H1 (cell line): Measurements from ENCODE around the gene DOCK9. TPM values are rescaled to one million over a fixed set of nuclear protein-coding genes. Genes with fewer than 3 reads are reported as not detected.

Experiments
- CTCF ChIA-PET: fragments of 300-600 bp; sonication (Branson Sonifier 250); formaldehyde crosslinking; loops from one replicate; lab custom pipeline; 2021; ENCODE audit not compliant: partially characterized antibody; lab: Charles Lee
- POLR2A ChIA-PET: fragments of 300-600 bp; sonication (Branson Sonifier 250); formaldehyde crosslinking; loops from one replicate; lab custom pipeline; 2021; ENCODE audit warnings: inconsistent platforms; ENCODE audit not compliant: partially characterized antibody; lab: Charles Lee
- DNase-seq, 2 experiments: peaks; one replicate each; pipeline versions ENCODE4 v3.0.0 to v3.0.0-alpha.2; 2010 to 2022; ENCODE audit warnings: low spot score in 2 of 2, low read depth in 1 of 2, mixed read lengths in 1 of 2
- FAIRE-seq: peaks from 2 replicates; lab custom pipeline; 2011; peaks lifted over from hg19 to GRCh38; lab: Jason Lieb, UNC
- H2AFZ ChIP-seq: 2 replicates; pipeline ENCODE4 v1.8.1; 2012; ENCODE audit warnings: low read length, inconsistent platforms
- H2AK5ac ChIP-seq: 2 replicates; pipeline ENCODE4 v1.6.1; 2013; ENCODE audit warnings: low read depth, low read length
- H2BK120ac ChIP-seq: replicated peaks from 2 replicates; pipeline ENCODE3; 2013; ENCODE audit warnings: low read depth, low read length, inconsistent platforms
- H2BK12ac ChIP-seq: 2 replicates; pipeline ENCODE4 v1.6.1; 2013; ENCODE audit warnings: low read depth, low read length
- H2BK15ac ChIP-seq: 2 replicates; pipeline ENCODE4 v1.6.1; 2013; ENCODE audit warnings: low read length
- H2BK20ac ChIP-seq: 2 replicates; pipeline ENCODE4 v1.6.1; 2013; ENCODE audit warnings: low read length
- H2BK5ac ChIP-seq: 2 replicates; pipeline ENCODE4 v1.6.1; 2013; ENCODE audit warnings: low read depth, low read length
- H3K14ac ChIP-seq: 2 replicates; pipeline ENCODE4 v1.6.1; 2013; ENCODE audit warnings: inconsistent platforms; ENCODE audit not compliant: insufficient read length
- H3K18ac ChIP-seq: 2 replicates; pipeline ENCODE4 v1.6.1; 2013; ENCODE audit warnings: low read length; ENCODE audit errors: extremely low read depth
- H3K23ac ChIP-seq: 2 replicates; pipeline ENCODE4 v1.6.1; 2013; ENCODE audit warnings: inconsistent platforms; ENCODE audit not compliant: insufficient read length
- H3K23me2 ChIP-seq: 2 replicates; pipeline ENCODE4 v1.6.1; 2013; ENCODE audit warnings: low read depth, low read length
- H3K27ac ChIP-seq: 2 replicates; pipeline ENCODE4 v1.6.1; 2011; ENCODE audit warnings: low read depth, low read length, inconsistent platforms
- H3K27me3 ChIP-seq, 4 experiments: replicated peaks in 1 of 4; 1 replicate in 1 of 4; 2 replicates in 3 of 4; pipeline versions ENCODE4 v1.6.1 to v1.8.1; 2011 to 2013; ENCODE audit warnings: low read length in 3 of 4, mild to moderate bottlenecking in 3 of 4, inconsistent platforms in 2 of 4, mixed read lengths in 2 of 4, moderate library complexity in 1 of 4; ENCODE audit not compliant: control insufficient read depth in 3 of 4, insufficient read depth in 3 of 4; ENCODE audit errors: extremely low read depth in 1 of 4
- H3K36me3 ChIP-seq, 4 experiments: 2 replicates each; pipeline versions ENCODE4 v1.6.1 to v1.8.1; 2011 to 2013; ENCODE audit warnings: mild to moderate bottlenecking in 4 of 4, low read length in 3 of 4, moderate library complexity in 2 of 4, control low read depth in 1 of 4, inconsistent platforms in 1 of 4; ENCODE audit not compliant: insufficient read depth in 4 of 4, control insufficient read depth in 2 of 4
- H3K4ac ChIP-seq: replicated peaks from 2 replicates; pipeline ENCODE3; 2013; ENCODE audit warnings: low read length, low read depth, mixed read lengths, inconsistent platforms; ENCODE audit not compliant: insufficient read length
- H3K4me1 ChIP-seq, 4 experiments: replicated peaks in 1 of 4; 1 replicate in 1 of 4; 2 replicates in 3 of 4; pipeline versions ENCODE4 v1.6.1 to v1.8.1; 2011 to 2013; ENCODE audit warnings: low read length in 3 of 4, inconsistent platforms in 2 of 4, mixed read lengths in 1 of 4; ENCODE audit not compliant: insufficient read depth in 4 of 4, control insufficient read depth in 3 of 4
- H3K4me2 ChIP-seq, 2 experiments: 2 replicates each; pipeline versions ENCODE4 v1.6.1 to v1.8.1; 2011 to 2013; ENCODE audit warnings: low read depth in 2 of 2, low read length in 2 of 2, control low read depth in 1 of 2, inconsistent platforms in 1 of 2, mild to moderate bottlenecking in 1 of 2; ENCODE audit not compliant: insufficient read depth in 1 of 2
- H3K4me3 ChIP-seq, 4 experiments: fragments of 200-600, 300-600 bp in 1 of 4; sonication (generic), shearing (Covaris generic), sonication (Bioruptor Twin) in 1 of 4; 2 replicates each; pipeline versions ENCODE4 v1.5.1 to v1.8.1; 2011 to 2016; ENCODE audit warnings: low read length in 4 of 4, low read depth in 3 of 4, control low read depth in 2 of 4, inconsistent platforms in 2 of 4, mild to moderate bottlenecking in 2 of 4, mixed read lengths in 1 of 4, moderate library complexity in 1 of 4; ENCODE audit not compliant: insufficient read depth in 2 of 4; ENCODE audit errors: extremely low read depth in 1 of 4
- H3K56ac ChIP-seq: replicated peaks from 2 replicates; pipeline ENCODE3; 2013; ENCODE audit warnings: low read depth, mild to moderate bottlenecking, mixed read lengths, low read length, inconsistent platforms; ENCODE audit not compliant: insufficient read length
- H3K79me1 ChIP-seq: 2 replicates; pipeline ENCODE4 v1.6.1; 2013; ENCODE audit warnings: low read depth, low read length, control low read depth
- H3K79me2 ChIP-seq, 2 experiments: 2 replicates each; pipeline versions ENCODE4 v1.6.1 to v1.8.1; 2012 to 2013; ENCODE audit warnings: low read length in 2 of 2, mild to moderate bottlenecking in 2 of 2, inconsistent platforms in 1 of 2; ENCODE audit not compliant: insufficient read depth in 2 of 2, control insufficient read depth in 1 of 2
- H3K9ac ChIP-seq, 4 experiments: replicated peaks in 1 of 4; 1 replicate in 1 of 4; 2 replicates in 3 of 4; pipeline versions ENCODE4 v1.6.1 to v1.8.1; 2011 to 2013; ENCODE audit warnings: low read depth in 3 of 4, low read length in 3 of 4, control low read depth in 2 of 4, mild to moderate bottlenecking in 2 of 4, moderate library complexity in 2 of 4, inconsistent platforms in 1 of 4; ENCODE audit errors: extremely low read depth in 1 of 4
- H3K9me3 ChIP-seq, 2 experiments: 2 replicates each; pipeline versions ENCODE4 v1.6.1 to v1.8.1; 2012 to 2013; ENCODE audit warnings: mild to moderate bottlenecking in 2 of 2, moderate library complexity in 2 of 2, control low read depth in 1 of 2, inconsistent platforms in 1 of 2, low read depth in 1 of 2, low read length in 1 of 2, mixed read lengths in 1 of 2; ENCODE audit not compliant: insufficient read depth in 2 of 2
- H4K20me1 ChIP-seq, 2 experiments: replicated peaks in 1 of 2; 2 replicates each; pipeline versions ENCODE3 to v1.8.1; 2011 to 2013; ENCODE audit warnings: inconsistent platforms in 2 of 2, low read length in 2 of 2, mild to moderate bottlenecking in 1 of 2; ENCODE audit not compliant: insufficient read depth in 2 of 2, control insufficient read depth in 1 of 2
- H4K5ac ChIP-seq: 2 replicates; pipeline ENCODE4 v1.6.1; 2013; ENCODE audit warnings: low read length, low read depth, mixed read lengths, inconsistent platforms; ENCODE audit not compliant: insufficient read length
- H4K8ac ChIP-seq: 2 replicates; pipeline ENCODE4 v1.8.0; 2013; ENCODE audit warnings: mild to moderate bottlenecking, moderate library complexity, low read length, inconsistent platforms; ENCODE audit not compliant: insufficient read depth; ENCODE audit errors: extremely low read depth
- H4K91ac ChIP-seq: replicated peaks from 2 replicates; pipeline ENCODE3; 2013; ENCODE audit warnings: low read length, mixed read lengths, inconsistent platforms; ENCODE audit not compliant: insufficient read length
- ATF3 ChIP-seq: IDR thresholded peaks from 2 replicates; pipeline ENCODE4 v1.6.1; 2011; ENCODE audit warnings: low read depth, mild to moderate bottlenecking, low read length; ENCODE audit not compliant: insufficient read depth
- BACH1 ChIP-seq: IDR thresholded peaks from 2 replicates; pipeline ENCODE4 v1.6.1; 2012; ENCODE audit warnings: low read length, improper control_type of control experiment
- CTBP2 ChIP-seq: IDR thresholded peaks from 2 replicates; pipeline ENCODE4 v1.7.0; 2011; ENCODE audit warnings: borderline replicate concordance, mild to moderate bottlenecking, moderate library complexity, mixed read lengths, low read length; ENCODE audit not compliant: insufficient read depth, insufficient read length
- GTF2F1 ChIP-seq: IDR thresholded peaks from 2 replicates; pipeline ENCODE4 v1.6.1; 2012; ENCODE audit warnings: low read depth, low read length, improper control_type of control experiment, borderline replicate concordance
- WGBS, 2 experiments: shearing (Covaris generic) in 1 of 2; methylation state at CpG; one replicate each; pipeline versions ENCODE4 v1.1.6 to v1.1.7; 2013 to 2015; ENCODE audit warnings: low lambda C conversion rate in 2 of 2, mixed read lengths in 2 of 2, inconsistent platforms in 1 of 2, low coverage in 1 of 2, missing lambda C conversion rate in 1 of 2; ENCODE audit not compliant: insufficient replicate concordance in 2 of 2, insufficient coverage in 1 of 2, insufficient read length in 1 of 2; ENCODE audit errors: extremely low coverage in 1 of 2, missing lambda C conversion rate in 1 of 2; 5-methylcytosine and 5-hydroxymethylcytosine counted together
- polyA plus RNA-seq, 7 experiments: library from polyadenylated mRNA; depleted of rRNA in 3 of 7; stranded (reverse) in 5 of 7; unstranded in 2 of 7; fragments of >200 nt in 5 of 7; fragments of 200-250 nt in 2 of 7; gene quantifications; 1 replicate in 5 of 7; 2 replicates in 1 of 7; 4 replicates in 1 of 7; pipeline versions ENCODE4 v1.2.1 to v1.2.3, GENCODE V29; 2011 to 2013; ENCODE audit warnings: missing spikeins in 2 of 7, mixed read lengths in 2 of 7
- total RNA-seq: library from RNA; stranded (reverse); fragmentation: NEBNext Ultra II Directional; extraction: Animal tissue kit (Norgen Biotek cat#: 25700); gene quantifications from 2 replicates; pipeline ENCODE4 v1.2.1, GENCODE V29; 2021

The DOCK9 gene
- total and polyA plus RNA-seq, 2 of the 8 experiments (the other 6 are each of a cell fraction or from before 2014, with no cell fraction given) = 21.6 to 31.5 TPM

- Histone ChIP-seq H3K79me2 (no peaks in the 10 kb centered on the region), H2BK15ac (no peak overlapping the region), H3K27me3 (no peaks in the 10 kb centered on the region), H2BK12ac (no peak overlapping the region), H4K20me1 (no peaks in the 10 kb centered on the region), H3K4me1 (peaks cover 0 to 2% (median under 1%) of the 10 kb centered on the region in 4 experiments; a peak in 3 of 7 replicates), H3K79me1 (no peaks in the 10 kb centered on the region), H3K36me3 (no peaks in the 10 kb centered on the region), H3K4ac (no peak overlapping the region), H4K5ac (no peak overlapping the region), H2AK5ac (no peak overlapping the region), H4K8ac (no peak overlapping the region), H3K14ac (no peak overlapping the region), H3K56ac (no peak overlapping the region), H2BK120ac (no peak overlapping the region), H3K23me2 (no peaks in the 10 kb centered on the region), H2BK20ac (no peak overlapping the region), H3K27ac (no peak overlapping the region), H3K23ac (no peak overlapping the region), H3K18ac (no peak overlapping the region), H2BK5ac (no peak overlapping the region), H4K91ac (no peak overlapping the region), H3K4me2 (no peak overlapping the region), H2AFZ (no peak overlapping the region), H3K9ac (no peak overlapping the region), H3K4me3 (no peak overlapping the region), H3K9me3 (no peaks in the 10 kb centered on the region)
- TF ChIP-seq ATF3 (no peak), BACH1 (no peak), CTBP2 (no peak), GTF2F1 (no peak)
- DNase-seq (no peak), FAIRE-seq (no peak)
- ChIA-PET POLR2A (interaction anchor here (0.9 kb wide), 1 partner anchor 365 kb away, joined by 3 read pairs; no protein-coding TSS in a partner anchor), CTCF (interaction anchor here (0.6 to 2.9 kb wide), 26 partner anchors 9 to 734 kb away, joined by 3 to 11 read pairs (median 3); no protein-coding TSS in a partner anchor)
- WGBS, 2 experiments = 84% methylated on average over 1 of the region's 1 CpG; no CpG with 5 or more reads in 1 of the 2 experiments
These were observed 133.8 kb downstream of the DOCK9 start for GRCh38 chr13:98844021-98844420.
